Dermis microvascular lymphatic vessel endothelial cell (primary cell): ENCODE results near the gene CACTIN. TPM values are rescaled to one million over a fixed set of nuclear protein-coding genes. Genes with fewer than 3 reads are reported as not detected.

ENCODE experiments used
- DNase-seq, 2 donors: peaks; one replicate each; pipeline versions ENCODE4 v3.0.0 to v3.0.0-alpha.2; 2010; ENCODE audit warnings: low read depth in 2 of 2
- total RNA-seq: library from RNA; depleted of rRNA; stranded (reverse); fragments of >200 nt; gene quantifications from 2 replicates; pipeline ENCODE4 v1.2.1, GENCODE V29; 2014

CACTIN gene
- total RNA-seq, 1 donor from 2014 or later, result 18.6 TPM

- DNase-seq, result no peak
Measured at GRCh38 chr19:3610745-3611717, 15.6 kb downstream of the CACTIN start.

- no peak for DNase-seq
Measured at GRCh38 chr19:3609779-3610719, 16.5 kb downstream of the CACTIN start.

- DNase-seq, result peak in 1 of 2 donors; percentile 64
Measured at GRCh38 chr19:3608750-3609322, 17.8 kb downstream of the CACTIN start.

GRCh38 chr19:3608079-3608641, 18.4 kb downstream of the CACTIN start:
- no peak for DNase-seq

GRCh38 chr19:3607303-3608078, 19.1 kb downstream of the CACTIN start:
- peak in 1 of 2 donors; percentile 63 for DNase-seq

- peak in 1 of 2 donors; percentile 63 for DNase-seq
Measured at GRCh38 chr19:3606690-3607289, 19.8 kb downstream of the CACTIN start, which contains the start of gene TBXA2R. TBXA2R (minus strand) TSS chr19:3606875; CDS start chr19:3600634, 6,241 bp downstream.

- no peak for DNase-seq
Measured at GRCh38 chr19:3606174-3606689, 20.4 kb downstream of the CACTIN start.

- DNase-seq, result no peak
Measured at GRCh38 chr19:3605770-3606169, 20.8 kb downstream of the CACTIN start.

GRCh38 chr19:3605361-3605760, 21.2 kb downstream of the CACTIN start:
- no peak for DNase-seq

GRCh38 chr19:3604987-3605343, 21.6 kb downstream of the CACTIN start:
- no peak for DNase-seq

GRCh38 chr19:3604227-3604986, 22.2 kb downstream of the CACTIN start:
- DNase-seq, result no peak

GRCh38 chr19:3603121-3603811, 23.3 kb downstream of the CACTIN start:
- no peak for DNase-seq

GRCh38 chr19:3601021-3601420, 25.6 kb downstream of the CACTIN start:
- DNase-seq, result no peak

- no peak for DNase-seq
Measured at GRCh38 chr19:3599776-3600187, 26.8 kb downstream of the CACTIN start.

- DNase-seq, result no peak
Measured at GRCh38 chr19:3595521-3596061, 31.0 kb downstream of the CACTIN start.

GRCh38 chr19:3593156-3593555, 33.4 kb downstream of the CACTIN start:
- no peak for DNase-seq

GRCh38 chr19:3591876-3592613, 34.5 kb downstream of the CACTIN start:
- DNase-seq, result no peak
